Fibroblast of the conjunctiva (primary cell): ENCODE data around the gene PI4K2A.

Experiments
- DNase-seq: peaks from one replicate; pipeline ENCODE4 v3.0.0-alpha.2; 2010; ENCODE audit warnings: low read depth

Gene PI4K2A

GRCh38 chr10:97640174-97640867 is at the start of gene PI4K2A:
TSS of gene PI4K2A (plus strand) at chr10:97640671. CDS start at chr10:97640743, 72 bp downstream.
- DNase-seq = peak; percentile 99

- DNase-seq = no peak
Observed at GRCh38 chr10:97590748-97591495, 49.5 kb upstream of the PI4K2A start.

- no peak for DNase-seq
Observed at GRCh38 chr10:97593421-97593820, 47.0 kb upstream of the PI4K2A start.

- DNase-seq = peak; percentile 52
Observed at GRCh38 chr10:97596101-97597082, 44.1 kb upstream of the PI4K2A start.

GRCh38 chr10:97597778-97598177 is 42.7 kb upstream of the PI4K2A start:
- no peak for DNase-seq

GRCh38 chr10:97598407-97599271 is 41.8 kb upstream of the PI4K2A start:
- no peak for DNase-seq

GRCh38 chr10:97599272-97599619 is 41.2 kb upstream of the PI4K2A start:
- DNase-seq = no peak

- DNase-seq = no peak
Observed at GRCh38 chr10:97600616-97601015, 39.9 kb upstream of the PI4K2A start.

- DNase-seq = no peak
Observed at GRCh38 chr10:97601268-97602215, 38.9 kb upstream of the PI4K2A start.

- no peak for DNase-seq
Observed at GRCh38 chr10:97607095-97607636, 33.3 kb upstream of the PI4K2A start.

- no peak for DNase-seq
Observed at GRCh38 chr10:97608991-97609561, 31.4 kb upstream of the PI4K2A start.

- DNase-seq = no peak
Observed at GRCh38 chr10:97611473-97611872, 29.0 kb upstream of the PI4K2A start.

GRCh38 chr10:97612386-97612785 is 28.1 kb upstream of the PI4K2A start:
- peak; percentile 21 for DNase-seq

GRCh38 chr10:97618285-97618684 is 22.2 kb upstream of the PI4K2A start:
- DNase-seq = no peak

- DNase-seq = no peak
Observed at GRCh38 chr10:97618733-97619132, 21.7 kb upstream of the PI4K2A start.

- no peak for DNase-seq
Observed at GRCh38 chr10:97623277-97623676, 17.2 kb upstream of the PI4K2A start.

- DNase-seq = no peak
Observed at GRCh38 chr10:97627731-97628130, 12.7 kb upstream of the PI4K2A start.

GRCh38 chr10:97628228-97628627 is 12.2 kb upstream of the PI4K2A start:
- DNase-seq = no peak

GRCh38 chr10:97629289-97629688 is 11.2 kb upstream of the PI4K2A start:
- no peak for DNase-seq

GRCh38 chr10:97631098-97631497 is 9.4 kb upstream of the PI4K2A start:
- DNase-seq = no peak
